ENCODE results near the gene KCNG4.
"Not testable (repeated sequence)": the region's sequence is repeated elsewhere in the genome, so short reads cannot be mapped to it uniquely, and the experiment has no call there.

The KCNG4 gene

DNA sequence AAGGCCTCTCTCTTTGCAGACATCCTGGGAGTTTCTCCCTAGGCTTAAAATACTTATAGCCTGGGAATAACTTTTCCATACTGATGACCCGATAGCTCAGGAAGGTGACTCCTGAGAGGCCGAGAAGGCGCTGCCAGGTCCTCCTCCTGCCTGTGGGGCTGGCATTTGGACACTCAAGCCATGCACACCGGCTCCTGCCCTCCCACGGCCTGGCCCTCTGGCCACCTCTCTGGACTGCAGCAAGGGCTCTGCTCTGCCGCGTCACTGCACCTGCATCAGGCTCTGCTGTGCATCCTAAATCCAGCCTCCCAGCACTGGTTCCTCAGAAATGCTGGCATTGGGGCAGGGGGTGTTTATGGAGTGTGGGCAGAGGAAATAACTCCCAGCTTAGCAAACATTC lies 14.2 kb downstream of the KCNG4 start:
- no peak for TF ChIP-seq JUND (IDR thresholded peaks at IDR 0.05; ENCODE audit: low read depth)
- no peak for DNase-seq (ENCODE audit: low read depth in 1 of 2, low spot score in 1 of 2)
- in situ Hi-C loops (cut with HindIII; ENCODE audit: low pct_unique_long_range_greater_than_20kb, low sequenced_read_pairs): no loop called here

DNA sequence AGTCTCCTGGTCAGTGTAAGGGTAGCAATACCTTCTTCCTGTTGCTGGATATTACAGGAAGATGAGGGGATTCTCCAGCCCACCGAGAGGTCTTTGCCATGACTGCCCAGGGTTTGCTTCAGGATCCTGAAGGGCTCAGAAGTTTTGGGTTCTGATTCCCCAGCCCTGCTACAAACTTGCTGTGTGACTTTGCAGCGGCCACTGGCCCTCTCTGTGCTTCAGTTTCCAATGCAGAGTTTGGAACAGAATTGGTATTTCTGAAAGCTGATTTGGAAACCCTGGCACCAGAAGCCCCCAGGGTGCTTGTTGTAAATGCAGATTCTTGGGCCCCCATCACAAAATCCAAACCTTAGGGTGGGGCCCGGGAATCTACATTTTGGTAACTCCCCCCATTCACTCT lies 14.7 kb downstream of the KCNG4 start:
- DNase-seq (ENCODE audit: low read depth in 1 of 2, low spot score in 1 of 2): no peak
- in situ Hi-C loops (cut with HindIII; ENCODE audit: low pct_unique_long_range_greater_than_20kb, low sequenced_read_pairs): no loop called here
- TF ChIP-seq JUND (IDR thresholded peaks at IDR 0.05; ENCODE audit: low read depth): no peak

DNA sequence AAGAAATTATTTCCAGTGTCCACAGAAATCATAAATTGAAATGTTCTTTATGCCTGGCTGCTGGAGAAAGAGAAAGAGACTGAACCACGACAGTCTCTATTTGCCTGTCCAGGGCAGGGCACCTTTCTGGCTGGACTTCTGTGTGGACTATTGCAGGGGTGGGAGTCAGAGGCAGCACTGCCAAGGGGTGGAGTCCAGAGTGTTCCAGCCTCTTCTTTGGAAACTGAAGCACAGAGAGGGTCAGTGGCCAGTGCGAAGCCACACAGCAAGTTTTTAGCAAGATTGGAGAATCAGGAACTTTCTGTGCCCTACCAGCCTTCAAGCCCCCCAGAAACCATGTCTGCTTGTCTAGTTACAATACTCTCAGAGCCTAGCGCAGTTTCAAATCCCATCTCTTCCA lies 15.3 kb downstream of the KCNG4 start:
- in situ Hi-C loops (cut with HindIII; ENCODE audit: low pct_unique_long_range_greater_than_20kb, low sequenced_read_pairs): no loop called here
- no peak for DNase-seq (ENCODE audit: low read depth in 1 of 2, low spot score in 1 of 2)
- TF ChIP-seq JUND (IDR thresholded peaks at IDR 0.05; ENCODE audit: low read depth): no peak

DNA sequence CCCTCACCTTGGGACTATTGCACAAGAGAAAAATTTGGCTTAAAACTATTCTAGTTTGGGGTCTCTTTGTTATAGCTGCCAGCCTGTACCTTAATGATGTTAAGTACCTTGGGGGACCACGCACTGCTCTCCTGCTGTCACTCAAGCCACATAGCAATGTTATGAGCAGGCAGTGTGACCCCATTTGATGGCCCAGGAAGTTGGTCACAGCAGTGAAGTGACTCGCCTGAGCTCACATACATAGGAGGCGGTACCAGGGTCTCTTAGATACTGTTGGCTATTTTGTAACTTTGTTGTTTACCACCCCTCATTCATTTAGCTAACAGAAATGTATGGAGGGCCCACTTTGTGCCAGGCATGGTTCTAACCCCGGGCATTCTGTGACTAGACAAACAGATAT lies 16.4 kb downstream of the KCNG4 start:
- in situ Hi-C loops (cut with HindIII; ENCODE audit: low pct_unique_long_range_greater_than_20kb, low sequenced_read_pairs): no loop called here
- no peak for DNase-seq (ENCODE audit: low read depth in 1 of 2, low spot score in 1 of 2)
- TF ChIP-seq JUND (IDR thresholded peaks at IDR 0.05; ENCODE audit: low read depth): no peak

DNA sequence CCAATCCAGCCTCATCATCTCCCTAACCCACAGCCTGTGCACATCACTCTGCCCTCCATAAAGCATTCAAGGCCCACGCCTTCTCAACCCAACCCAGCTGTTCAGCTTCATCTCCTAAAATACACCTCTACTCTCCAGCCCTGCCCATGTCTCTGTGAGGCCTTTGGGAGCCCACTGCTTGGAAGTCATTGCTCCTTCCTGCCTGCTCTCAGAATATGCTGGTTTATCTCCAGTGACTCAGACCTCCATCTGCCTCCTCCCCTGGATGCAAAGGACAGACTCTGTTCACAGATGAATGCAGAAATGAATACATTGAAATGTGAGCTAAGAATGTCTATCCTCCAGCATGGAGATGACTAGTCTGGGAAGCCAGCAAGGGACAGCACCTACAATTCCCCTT lies 19.0 kb downstream of the KCNG4 start:
- in situ Hi-C loops (cut with HindIII; ENCODE audit: low pct_unique_long_range_greater_than_20kb, low sequenced_read_pairs): no loop called here
- no peak for DNase-seq (ENCODE audit: low read depth in 1 of 2, low spot score in 1 of 2)
- no peak for TF ChIP-seq JUND (IDR thresholded peaks at IDR 0.05; ENCODE audit: low read depth)

DNA sequence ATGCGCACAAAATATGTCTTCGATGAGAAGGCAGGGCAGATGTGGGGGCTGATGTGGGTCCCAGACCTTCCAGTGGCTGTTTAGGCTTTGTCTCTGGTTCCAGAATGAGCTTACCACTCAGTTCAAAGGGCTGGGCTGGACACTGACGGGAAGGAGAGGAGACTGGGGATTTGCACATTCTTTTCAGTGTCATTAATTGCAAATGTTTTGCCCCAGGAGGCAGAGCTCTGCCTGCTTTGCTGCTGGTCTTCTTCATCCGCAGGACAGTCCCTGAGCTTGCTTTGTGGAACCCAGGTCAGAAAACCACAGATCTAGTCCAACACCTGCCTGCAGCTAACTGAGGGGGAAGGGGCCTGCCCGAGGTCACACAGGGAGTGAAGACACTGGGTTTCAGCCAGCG lies 20.9 kb downstream of the KCNG4 start:
- no peak for DNase-seq (ENCODE audit: low read depth in 1 of 2, low spot score in 1 of 2)
- no peak for TF ChIP-seq JUND (IDR thresholded peaks at IDR 0.05; ENCODE audit: low read depth)
- in situ Hi-C loops (cut with HindIII; ENCODE audit: low pct_unique_long_range_greater_than_20kb, low sequenced_read_pairs): no loop called here

DNA sequence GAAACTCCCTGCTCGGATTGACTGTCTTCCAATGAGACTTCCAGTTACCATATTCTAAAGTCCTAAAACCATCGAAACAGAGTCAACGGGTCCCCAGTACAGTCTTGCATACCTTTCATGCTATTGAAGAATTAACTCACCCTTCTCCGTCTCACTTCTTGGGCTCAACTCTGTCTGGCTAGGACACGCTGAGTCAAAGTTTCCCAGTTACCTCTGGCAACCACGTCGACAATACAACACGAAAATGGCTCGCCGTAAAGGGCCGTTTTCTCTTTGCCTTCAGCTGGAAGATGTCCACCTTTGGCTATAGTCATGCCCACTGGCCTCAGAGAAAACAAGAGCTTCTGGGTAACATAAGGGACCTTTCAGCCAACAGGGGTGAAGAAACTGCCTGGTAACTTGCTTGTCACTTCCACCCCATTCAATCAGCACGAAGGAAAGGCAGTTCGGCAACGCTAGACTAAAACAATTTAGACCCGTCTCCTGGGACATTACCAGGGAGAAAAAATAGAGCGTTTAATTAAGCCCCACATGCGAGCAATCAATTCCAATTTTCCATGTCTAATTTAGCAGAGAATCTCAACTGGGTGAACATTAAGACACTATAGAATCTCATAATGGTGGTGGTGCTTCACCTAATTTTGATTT lies 21.5 kb downstream of the KCNG4 start:
- in situ Hi-C loops (cut with HindIII; ENCODE audit: low pct_unique_long_range_greater_than_20kb, low sequenced_read_pairs): no loop called here
- DNase-seq (ENCODE audit: low read depth in 1 of 2, low spot score in 1 of 2): no peak
- TF ChIP-seq JUND (IDR thresholded peaks at IDR 0.05; ENCODE audit: low read depth): no peak

DNA sequence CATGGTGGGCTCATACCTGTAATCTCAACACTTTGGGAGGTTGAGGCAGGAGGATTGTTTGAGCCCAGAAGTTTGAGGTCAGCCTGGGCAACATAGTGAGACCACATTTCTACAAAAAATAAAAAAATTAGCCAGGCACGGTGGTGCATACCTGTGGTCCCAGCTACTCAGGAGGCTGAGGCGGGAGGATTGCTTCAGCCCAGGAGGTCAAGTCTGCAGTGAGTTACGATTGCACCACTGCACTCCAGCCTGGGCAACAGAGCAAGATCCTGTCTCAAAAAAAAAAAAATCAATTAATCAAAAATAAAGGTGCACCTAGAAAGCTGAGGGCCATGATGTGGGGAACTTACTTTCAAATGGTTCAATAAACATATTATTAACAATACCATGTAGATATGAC lies 23.7 kb downstream of the KCNG4 start:
- in situ Hi-C loops (cut with HindIII; ENCODE audit: low pct_unique_long_range_greater_than_20kb, low sequenced_read_pairs); DNase-seq (ENCODE audit: low read depth in 1 of 2, low spot score in 1 of 2): not testable (repeated sequence)

DNA sequence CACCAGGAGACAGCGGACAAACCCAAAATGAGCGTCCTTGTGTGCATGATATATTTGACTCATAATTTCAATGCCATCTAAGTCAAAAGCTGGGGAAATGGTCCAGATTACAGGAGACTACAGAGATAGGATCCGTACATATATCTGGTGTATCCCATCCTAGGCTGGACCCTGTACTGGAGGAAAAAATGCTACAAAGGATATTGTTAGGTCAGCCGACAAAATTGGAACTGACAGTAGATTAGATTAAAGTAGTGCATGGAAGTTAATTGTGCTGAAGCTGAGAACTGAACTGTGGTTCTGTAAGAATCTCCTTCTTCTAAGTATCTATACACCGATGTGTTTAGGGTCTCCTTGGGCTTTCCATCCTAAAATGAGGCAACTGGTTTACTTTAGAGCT lies 24.3 kb downstream of the KCNG4 start:
- DNase-seq (ENCODE audit: low read depth in 1 of 2, low spot score in 1 of 2): no peak
- in situ Hi-C loops (cut with HindIII; ENCODE audit: low pct_unique_long_range_greater_than_20kb, low sequenced_read_pairs): no loop called here
- TF ChIP-seq JUND (IDR thresholded peaks at IDR 0.05; ENCODE audit: low read depth): no peak

DNA sequence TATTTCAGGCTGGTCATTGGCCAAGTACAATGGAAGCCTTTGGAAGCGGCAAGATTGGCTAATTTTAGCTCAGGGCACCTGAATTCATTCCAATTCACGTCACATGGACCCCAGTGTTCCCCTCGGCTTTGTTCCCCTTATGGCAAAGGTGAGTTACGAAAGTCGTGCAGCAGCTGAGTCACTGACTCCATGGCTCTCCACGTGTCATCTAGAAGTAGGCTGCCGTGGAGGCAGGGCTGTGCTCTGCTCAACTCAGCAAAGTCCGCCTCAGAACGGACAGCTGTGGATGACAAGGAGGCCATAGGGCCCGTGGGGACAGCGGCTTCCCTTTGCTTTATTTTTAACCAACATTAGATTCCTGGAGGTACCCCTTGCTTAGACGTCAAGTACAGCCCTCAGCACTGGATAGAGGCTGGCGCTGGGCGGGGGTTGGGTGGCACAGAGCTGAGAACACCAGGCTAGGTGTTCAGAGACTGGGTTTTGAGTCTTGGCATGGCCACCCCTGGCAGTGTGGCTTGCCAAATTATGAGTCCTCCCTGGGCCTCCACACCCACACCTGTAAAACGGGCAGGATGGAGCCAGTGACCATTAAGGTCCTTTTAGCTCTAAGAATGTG lies 25.3 kb downstream of the KCNG4 start:
- DNase-seq (ENCODE audit: low read depth in 1 of 2, low spot score in 1 of 2): no peak
- no peak for TF ChIP-seq JUND (IDR thresholded peaks at IDR 0.05; ENCODE audit: low read depth)
- in situ Hi-C loops (cut with HindIII; ENCODE audit: low pct_unique_long_range_greater_than_20kb, low sequenced_read_pairs): no loop called here

DNA sequence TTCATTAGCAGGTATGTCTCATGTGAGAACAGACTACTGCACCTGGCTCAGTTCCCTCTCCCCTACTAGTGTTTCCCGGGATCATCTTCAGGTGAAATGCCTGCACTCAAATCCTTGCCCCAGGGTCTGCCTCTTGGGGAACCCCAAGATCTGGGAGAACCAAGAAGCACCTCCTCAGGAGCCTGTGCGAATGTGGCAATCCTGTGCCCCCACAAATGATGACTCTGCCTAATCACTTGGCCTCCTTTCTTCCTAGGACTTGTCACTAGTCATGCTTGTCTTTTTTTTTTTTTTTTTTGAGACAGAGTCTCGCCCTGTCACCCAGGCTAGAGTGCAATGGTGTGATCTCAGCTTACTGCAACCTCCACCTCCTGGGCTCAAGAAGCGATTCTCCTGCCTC lies 27.2 kb downstream of the KCNG4 start:
- in situ Hi-C loops (cut with HindIII; ENCODE audit: low pct_unique_long_range_greater_than_20kb, low sequenced_read_pairs): no loop called here
- DNase-seq (ENCODE audit: low read depth in 1 of 2, low spot score in 1 of 2): no peak
- no peak for TF ChIP-seq JUND (IDR thresholded peaks at IDR 0.05; ENCODE audit: low read depth)

DNA sequence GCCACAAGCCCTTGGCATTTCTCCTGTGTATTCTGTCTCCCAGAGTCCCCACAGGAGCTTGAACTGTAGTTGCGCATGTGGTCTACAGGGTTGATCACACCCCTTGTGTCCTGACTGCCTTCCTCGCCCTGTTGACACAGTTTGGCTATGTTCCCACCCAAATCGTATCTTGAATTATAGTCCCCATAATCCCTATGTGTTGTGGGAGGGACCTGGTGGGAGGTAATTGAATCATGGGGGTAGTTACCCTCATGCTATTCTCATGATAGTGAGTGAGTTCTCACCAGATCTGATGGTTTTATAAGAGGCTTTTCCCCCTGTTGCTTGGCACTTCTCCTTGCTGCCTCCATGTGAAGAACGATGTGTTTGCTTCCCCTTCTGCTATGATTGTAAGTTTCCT lies 27.7 kb downstream of the KCNG4 start:
- in situ Hi-C loops (cut with HindIII; ENCODE audit: low pct_unique_long_range_greater_than_20kb, low sequenced_read_pairs): no loop called here
- no peak for DNase-seq (ENCODE audit: low read depth in 1 of 2, low spot score in 1 of 2)
- TF ChIP-seq JUND (IDR thresholded peaks at IDR 0.05; ENCODE audit: low read depth): no peak

DNA sequence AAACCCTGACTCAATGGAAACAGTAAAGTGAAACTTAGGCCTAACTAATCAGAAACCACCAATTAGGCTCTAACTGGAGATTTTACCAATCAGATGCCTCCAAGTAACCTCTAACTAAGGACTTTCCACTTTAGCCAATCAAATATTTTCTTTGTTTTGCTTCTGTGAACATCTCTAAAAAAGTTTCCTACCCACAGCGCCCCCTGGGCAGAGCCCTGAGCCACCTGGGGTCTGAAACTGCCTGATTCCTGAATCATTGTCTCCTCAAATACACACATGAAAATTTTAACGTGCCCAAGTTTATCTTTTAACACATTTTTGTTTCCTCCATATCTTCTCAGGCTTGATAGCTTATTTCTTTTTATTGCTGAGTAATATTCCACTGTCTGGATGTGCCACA lies 29.8 kb downstream of the KCNG4 start:
- DNase-seq (ENCODE audit: low read depth in 1 of 2, low spot score in 1 of 2): no peak
- TF ChIP-seq JUND (IDR thresholded peaks at IDR 0.05; ENCODE audit: low read depth): no peak
- in situ Hi-C loops (cut with HindIII; ENCODE audit: low pct_unique_long_range_greater_than_20kb, low sequenced_read_pairs): no loop called here

DNA sequence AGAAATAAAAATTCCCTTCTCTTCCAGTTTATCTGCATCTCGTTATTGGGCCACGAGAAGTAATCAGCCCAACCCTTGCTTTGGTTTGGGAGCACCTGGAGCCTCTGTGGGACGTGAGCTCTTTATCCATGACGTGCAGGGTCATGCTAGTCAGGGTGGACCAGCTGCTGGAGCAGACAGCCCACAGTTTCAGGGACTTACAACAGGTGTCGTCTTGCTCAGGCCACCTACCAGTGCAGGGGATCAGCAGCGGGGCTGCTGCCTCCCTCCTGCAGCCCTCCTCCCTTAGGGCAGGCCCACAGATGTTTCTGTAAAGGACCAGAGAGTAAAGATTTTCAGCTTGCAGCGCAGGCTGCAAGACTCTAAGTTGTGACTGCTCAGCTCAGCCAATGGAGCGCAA lies 31.9 kb downstream of the KCNG4 start:
- TF ChIP-seq JUND (IDR thresholded peaks at IDR 0.05; ENCODE audit: low read depth): no peak
- no peak for DNase-seq (ENCODE audit: low read depth in 1 of 2, low spot score in 1 of 2)
- in situ Hi-C loops (cut with HindIII; ENCODE audit: low pct_unique_long_range_greater_than_20kb, low sequenced_read_pairs): no loop called here

Measured in T47D (cell line).